Retinal pigment epithelial cell (primary cell): ENCODE results near the gene FREY1.

Source experiments
- DNase-seq: peaks from one replicate; pipeline ENCODE4 v3.0.0-alpha.2; 2010; ENCODE audit warnings: low read depth
- H3K4me3 ChIP-seq: 2 replicates; pipeline ENCODE4 v1.5.1; 2011; ENCODE audit warnings: mild to moderate bottlenecking, low read length, control low read depth, moderate library complexity
- CTCF ChIP-seq: conservative IDR thresholded peaks from 2 replicates; pipeline ENCODE4 v1.5.1; 2011; ENCODE audit warnings: low read depth, low read length, control low read depth, inconsistent platforms

The FREY1 gene

GRCh38 chr11:45933131-45933831, 26.2 kb upstream of the FREY1 start:
- H3K4me3 ChIP-seq = no peak overlapping the region
- TF ChIP-seq CTCF = no peak
- DNase-seq = no peak

GRCh38 chr11:45932217-45932616, 25.1 kb upstream of the FREY1 start:
- H3K4me3 ChIP-seq = no peak overlapping the region
- TF ChIP-seq CTCF = no peak
- no peak for DNase-seq

- no peak for TF ChIP-seq CTCF
- H3K4me3 ChIP-seq = no peak overlapping the region
- no peak for DNase-seq
Observed at GRCh38 chr11:45931739-45932138, 24.7 kb upstream of the FREY1 start.

- TF ChIP-seq CTCF = no peak
- DNase-seq = no peak
- H3K4me3 ChIP-seq = no peak overlapping the region
Observed at GRCh38 chr11:45930951-45931570, 24.0 kb upstream of the FREY1 start.

GRCh38 chr11:45930031-45930794, 23.1 kb upstream of the FREY1 start:
- TF ChIP-seq CTCF = no peak
- no peak for DNase-seq
- H3K4me3 ChIP-seq = no peak overlapping the region

- no peak overlapping the region for H3K4me3 ChIP-seq
- no peak for DNase-seq
- no peak for TF ChIP-seq CTCF
Observed at GRCh38 chr11:45929486-45930030, 22.5 kb upstream of the FREY1 start.
